Left lobe of liver (tissue), 2 donors: ENCODE results near the gene RPL27A. TPM values are rescaled to one million over a fixed set of nuclear protein-coding genes. Genes with fewer than 3 reads are reported as not detected.

ENCODE experiments used
- ATAC-seq: fragments of 200-7000 bp; cut with Tn5 transposase; one replicate; pipeline ENCODE4 v1.9.1; 2020; ENCODE audit warnings: mild to moderate bottlenecking, moderate library complexity
- DNase-seq: peaks from one replicate; pipeline ENCODE4 v3.0.0-alpha.2; 2020; ENCODE audit warnings: low spot score
- total RNA-seq: library from RNA; stranded (reverse); gene quantifications from one replicate; pipeline ENCODE4 v1.2.1, GENCODE V29; 2021
- donor health status: DM: no; HTN: no; CAD: no; lungs with moderate emphysema.
- donor health status: DM: no; HTN: yes; CAD: no.

RPL27A gene
- total RNA-seq, 1 donor from 2014 or later, result 215 TPM

DNA sequence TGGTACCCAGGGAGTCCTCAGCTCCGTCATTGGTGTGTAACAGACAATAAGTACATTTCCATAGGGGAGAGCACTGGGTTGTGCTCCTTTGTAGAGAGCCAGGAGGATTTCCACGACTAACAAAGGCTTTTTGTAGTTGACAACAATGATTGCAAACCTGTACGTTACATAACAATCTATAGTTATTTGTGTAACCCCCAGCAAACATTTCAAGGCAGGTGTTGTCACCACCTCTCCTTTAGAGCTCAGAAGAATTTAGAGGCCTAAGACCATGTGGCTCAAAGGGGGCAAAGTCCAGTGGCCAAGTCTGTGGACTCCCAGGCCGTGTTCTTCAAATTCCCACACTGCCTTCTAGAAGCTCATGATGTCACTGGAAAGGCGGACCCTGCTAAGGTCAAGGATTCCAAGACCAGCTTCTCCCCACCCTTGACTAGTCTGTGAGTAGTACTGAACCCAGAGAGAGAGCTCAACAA is 15.8 kb downstream of the RPL27A start:
- no peak for DNase-seq
- ATAC-seq, result no peak

DNA sequence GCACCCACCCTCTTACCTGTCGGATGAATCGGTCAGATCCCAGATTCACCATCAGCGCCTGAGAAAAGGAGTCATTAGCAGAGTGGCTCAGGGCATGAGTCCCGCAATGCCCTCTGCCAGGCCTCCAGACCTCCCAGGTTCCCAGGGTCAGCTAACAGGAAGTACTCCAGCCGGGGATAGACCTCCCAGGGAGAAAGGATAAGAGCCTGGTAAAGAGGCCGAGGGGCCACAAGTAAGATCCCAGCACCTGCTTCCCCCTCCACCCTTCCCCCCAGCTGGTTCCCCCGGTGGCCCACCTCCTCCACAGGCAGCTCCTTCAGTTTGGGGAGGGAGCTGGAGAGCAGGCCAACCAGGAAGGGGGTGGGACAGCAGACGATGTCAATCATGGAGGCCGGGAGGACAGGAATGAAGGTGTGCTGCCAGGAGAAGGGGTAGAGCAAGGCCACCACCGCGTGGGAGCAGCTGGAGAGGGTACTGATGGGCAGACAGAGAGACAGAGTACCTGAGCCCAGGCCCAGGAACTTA is 16.4 kb downstream of the RPL27A start:
- no peak for ATAC-seq
- DNase-seq, result no peak

DNA sequence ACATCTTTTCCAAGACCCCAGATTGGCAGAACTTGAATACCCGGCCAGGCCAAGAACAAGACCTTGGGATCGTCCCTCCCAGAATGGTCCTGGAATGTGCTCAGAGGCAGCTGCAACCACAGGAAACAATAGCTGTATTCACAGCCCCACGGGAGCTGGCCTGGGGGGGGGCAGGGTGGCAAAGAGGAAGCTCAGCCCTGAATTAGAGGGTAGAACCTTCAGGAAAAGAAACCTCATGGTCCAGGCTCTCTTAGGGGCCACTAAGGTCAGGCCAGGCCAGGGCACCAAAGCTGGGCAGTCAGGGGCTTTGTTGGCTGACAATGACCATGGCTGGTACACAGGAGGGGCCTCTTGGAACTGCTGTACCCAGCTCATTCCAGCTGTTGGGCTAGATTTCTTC is 17.3 kb downstream of the RPL27A start:
- peak; percentile 30 for ATAC-seq
- DNase-seq, result no peak

DNA sequence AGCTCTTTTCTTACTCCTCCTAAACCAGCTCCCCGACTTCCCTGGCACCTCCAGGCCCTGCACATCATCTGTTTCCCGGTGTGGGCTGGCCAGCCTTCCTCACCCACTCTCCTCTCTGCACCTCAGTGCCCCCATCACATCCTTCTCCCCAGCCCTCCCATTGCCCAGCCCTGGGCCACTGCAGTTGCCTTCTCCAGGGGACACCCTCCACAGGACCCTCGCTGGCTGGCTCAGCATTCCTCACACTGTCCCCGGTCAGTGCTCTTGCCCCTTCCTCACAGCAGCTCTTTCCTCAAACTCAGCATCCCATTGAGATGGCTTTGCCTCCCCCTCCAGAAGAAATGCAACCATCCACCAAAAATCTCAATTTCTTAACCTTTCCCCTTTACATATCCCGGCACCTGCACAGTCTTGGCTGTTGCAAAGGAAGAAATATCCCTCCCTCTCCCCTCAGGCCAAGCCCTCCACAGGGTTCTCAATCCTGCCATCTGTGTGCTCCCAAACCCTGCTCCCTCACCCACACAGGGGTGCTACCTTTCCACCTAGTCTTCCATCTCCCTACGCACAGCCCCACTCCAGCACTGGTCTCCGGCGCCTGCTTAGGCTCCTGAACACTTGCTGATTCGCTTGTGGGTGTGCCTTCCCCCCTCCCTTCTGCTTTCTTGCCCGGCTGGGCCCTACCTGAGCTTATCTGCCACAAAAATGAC is 19.5 kb downstream of the RPL27A start:
- no peak for ATAC-seq
- DNase-seq, result no peak

DNA sequence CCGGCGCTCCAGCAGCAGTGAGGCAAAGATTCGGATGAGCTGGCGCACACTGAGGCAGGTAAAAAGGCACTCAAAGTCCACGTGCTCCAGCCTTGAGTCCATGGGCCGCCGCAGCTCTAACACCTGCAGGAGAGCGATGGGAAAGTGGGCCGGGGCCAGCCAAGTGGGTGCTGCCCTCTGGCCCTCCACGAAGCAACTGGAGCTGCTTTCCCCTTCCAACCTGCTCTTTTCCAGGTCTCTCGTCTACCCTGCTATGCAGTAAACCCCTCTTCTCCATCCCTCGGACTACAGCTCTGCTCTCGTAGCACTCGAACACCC is 20.0 kb downstream of the RPL27A start:
- ATAC-seq, result no peak
- DNase-seq, result no peak

DNA sequence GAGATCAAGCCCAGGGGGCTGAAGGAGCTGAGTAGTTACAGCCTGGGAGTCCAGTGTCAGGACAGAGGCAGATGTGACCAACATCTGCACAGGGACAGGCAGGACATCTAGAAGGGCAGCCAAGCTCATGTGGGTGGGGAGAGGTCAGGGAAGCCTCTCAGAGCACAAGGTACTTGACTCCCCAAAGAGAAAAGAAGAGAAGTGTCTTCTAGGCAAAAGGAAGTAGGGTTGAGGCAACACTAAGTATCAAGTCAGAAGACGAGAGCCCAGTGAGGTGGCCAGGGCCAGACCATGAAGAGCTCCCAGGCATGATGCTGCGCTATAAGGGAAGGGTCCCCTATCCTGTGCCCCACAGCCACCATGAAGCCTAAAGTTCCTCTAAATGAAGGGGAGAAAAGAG is 21.5 kb downstream of the RPL27A start:
- DNase-seq (no peak), ATAC-seq (no peak)

DNA sequence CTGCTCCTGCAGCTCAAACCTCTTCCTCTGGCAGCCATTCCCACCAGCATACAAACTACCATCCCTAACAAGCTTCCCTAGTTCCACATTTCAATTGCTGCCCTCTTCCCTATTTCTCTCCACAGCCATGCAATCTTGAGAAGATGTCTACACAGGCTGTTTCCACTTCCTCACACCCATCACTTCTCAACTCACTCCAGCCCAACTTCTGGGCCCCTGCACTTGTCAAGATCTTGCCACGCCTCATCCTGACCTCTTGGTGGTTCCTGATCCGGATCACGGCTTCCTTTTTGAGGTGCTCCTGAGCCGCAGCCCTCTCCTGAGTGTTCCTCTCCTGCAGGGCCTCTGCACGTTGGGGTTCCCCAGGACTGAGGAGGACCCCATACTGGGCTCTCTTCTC is 22.6 kb downstream of the RPL27A start:
- ATAC-seq, result peak; percentile 5
- no peak for DNase-seq

DNA sequence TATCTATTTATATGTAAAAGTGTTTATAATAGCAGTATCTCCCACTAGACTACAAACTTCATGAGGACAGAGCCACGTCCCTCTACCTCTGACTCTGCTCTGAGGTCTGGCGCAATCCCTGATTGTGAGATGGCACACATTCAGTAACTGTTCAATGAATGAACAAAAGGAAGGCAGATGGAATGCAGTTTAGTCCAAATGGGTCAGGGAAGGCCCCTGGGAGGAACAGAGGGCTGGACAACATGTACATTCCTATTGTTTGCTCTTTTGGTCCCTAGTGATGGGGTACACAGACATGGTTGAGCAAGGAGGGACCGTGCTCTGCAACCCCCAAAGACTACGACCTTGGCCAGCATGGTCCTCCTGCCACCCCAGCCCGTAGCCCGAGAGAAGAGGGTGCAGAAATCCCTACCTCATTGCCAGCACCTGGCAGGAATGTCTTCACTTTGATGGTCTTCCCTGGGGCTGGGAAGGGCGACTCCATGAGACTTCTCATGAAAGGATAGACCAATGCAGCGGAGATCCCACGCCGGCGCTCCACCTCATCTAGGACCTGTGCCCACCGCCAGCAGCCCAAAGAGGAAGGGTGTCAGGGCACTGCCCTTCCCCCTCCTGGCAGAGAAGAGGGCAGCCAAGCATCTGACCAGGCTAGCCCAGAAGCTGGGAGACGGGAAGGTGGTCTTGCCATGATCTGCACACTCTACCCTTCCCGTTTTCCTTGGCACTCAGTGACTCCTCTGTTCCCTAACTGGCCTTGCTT is 24.3 kb downstream of the RPL27A start:
- no peak for DNase-seq
- ATAC-seq, result no peak

DNA sequence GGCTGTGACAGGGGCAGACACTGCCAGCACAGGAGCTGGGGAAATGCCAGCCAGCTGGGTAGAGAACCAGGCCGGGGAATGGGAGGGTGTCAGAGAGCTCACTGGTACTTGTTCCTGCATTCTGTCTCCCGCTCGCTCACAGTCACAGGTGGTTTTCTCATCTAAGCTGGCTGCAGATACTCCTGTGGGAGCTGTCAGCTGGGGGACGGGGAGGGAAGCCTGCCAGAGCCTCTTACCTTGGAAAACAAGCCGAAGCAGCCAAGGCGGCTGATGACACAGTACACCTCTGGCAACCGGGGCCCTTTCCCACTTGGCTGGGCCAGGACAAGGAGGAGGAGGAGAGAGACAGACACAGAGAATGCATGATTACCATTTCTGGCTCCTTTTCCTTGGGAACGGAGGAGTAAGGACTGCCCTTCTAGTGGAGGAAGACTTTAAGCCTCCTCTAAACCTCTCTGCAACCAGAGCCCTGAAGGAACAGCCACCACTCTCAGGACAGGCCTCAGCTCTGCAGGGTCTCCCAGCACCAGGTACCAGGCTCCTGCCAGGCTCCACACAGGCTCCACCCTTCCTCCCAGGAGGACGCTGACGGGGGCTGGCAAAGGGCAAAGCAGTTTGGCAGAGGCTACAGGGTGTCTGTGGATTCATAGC is 25.1 kb downstream of the RPL27A start:
- ATAC-seq (no peak), DNase-seq (no peak)

DNA sequence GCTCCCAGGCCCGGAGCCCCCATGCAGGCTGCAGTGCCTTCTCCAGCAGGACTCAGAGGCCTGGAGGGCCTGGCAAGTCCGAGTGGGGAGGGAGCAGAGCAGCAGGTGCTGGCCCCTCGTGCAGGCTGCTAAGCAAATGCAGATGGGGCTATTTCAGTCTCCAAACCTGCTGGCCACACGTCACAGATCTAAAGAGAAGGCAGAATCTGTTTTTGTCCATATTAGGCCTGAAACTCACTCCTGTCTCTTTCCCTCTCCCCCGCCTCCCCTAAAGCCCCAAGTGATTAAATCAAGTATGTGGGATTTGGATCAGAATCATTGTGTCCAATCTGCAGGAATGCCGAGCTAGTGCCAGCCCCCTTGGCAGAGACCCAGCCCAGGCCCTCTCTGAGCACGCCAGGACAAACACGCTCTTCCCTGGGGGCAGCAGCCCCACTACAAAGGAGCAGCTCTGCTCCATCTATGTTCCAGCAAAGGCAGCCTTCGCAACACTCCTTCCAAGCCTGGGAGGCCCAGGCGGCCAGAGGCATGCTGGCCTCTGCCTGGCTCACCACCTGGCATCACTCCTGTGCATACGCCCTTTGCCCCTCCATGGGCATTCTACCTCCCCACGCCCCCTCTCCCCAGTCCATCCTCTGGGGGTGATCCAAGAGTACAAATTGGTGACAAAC is 26.5 kb downstream of the RPL27A start:
- DNase-seq (peak; percentile 76), ATAC-seq (peak; percentile 87)

DNA sequence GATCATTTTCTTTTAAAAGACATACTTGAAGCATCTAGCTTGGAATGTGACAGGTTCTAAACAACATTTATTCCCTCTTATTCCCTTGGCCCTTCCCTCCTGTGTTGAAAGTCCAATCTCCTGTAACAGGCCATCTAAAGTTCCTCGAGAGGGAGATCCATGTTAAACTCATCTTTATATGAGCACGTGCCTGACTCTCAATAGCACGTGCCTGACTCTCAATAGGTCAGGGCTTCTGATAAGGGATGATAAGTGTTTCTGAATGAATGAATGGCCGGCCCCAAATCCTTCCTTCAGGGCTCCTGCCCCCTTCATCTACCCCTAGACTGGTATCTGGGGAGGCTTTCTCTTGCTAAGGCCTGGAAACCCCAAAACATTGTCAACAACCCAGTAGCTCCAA is 27.2 kb downstream of the RPL27A start:
- no peak for ATAC-seq
- no peak for DNase-seq

DNA sequence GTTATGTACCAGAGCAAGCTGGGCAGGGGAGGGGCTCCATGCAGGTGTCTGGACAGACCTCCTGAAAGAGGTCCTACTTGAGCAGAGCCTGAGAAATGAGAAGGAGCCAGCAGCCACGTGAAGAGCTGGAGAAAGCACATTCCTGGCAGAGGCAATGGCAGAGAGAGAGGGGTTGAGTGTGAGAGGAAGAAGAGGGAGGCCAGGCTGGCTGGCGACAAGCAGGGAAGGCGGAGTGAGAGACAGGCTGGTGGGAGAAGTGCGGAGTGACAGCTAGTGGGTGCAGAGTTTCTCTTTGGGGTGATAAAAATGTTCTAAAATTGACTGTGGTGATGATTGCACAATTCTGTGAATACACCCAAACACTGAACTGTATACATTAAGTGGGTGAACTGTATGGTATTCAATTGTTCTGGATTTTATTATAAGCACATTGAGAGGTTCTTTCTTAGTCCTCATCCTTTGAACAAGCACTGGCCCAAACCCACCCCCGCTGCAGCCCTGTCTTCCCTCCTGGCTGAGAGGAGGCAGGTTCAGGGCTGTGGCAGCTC is 29.4 kb downstream of the RPL27A start:
- ATAC-seq (no peak), DNase-seq (no peak)

DNA sequence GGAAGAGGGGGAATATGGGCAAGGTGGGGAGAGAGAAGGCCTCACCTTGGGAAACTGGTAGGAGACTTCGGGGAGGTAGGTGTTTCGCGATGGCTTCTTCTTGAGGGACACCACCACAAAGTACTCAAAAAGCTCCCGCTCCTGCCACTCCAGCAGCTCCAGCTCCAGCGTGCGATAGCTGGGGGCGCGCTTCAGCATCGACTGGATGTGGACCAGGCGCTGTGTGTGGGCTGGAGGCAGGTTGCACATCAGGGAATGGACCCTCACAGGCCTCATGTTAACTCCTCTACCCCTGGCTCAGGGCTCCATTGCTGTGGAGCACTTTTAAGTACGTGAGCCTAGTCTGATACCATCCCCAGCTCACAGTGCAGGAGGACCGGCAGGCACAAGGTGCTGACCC is 29.9 kb downstream of the RPL27A start:
- ATAC-seq, result no peak
- no peak for DNase-seq

DNA sequence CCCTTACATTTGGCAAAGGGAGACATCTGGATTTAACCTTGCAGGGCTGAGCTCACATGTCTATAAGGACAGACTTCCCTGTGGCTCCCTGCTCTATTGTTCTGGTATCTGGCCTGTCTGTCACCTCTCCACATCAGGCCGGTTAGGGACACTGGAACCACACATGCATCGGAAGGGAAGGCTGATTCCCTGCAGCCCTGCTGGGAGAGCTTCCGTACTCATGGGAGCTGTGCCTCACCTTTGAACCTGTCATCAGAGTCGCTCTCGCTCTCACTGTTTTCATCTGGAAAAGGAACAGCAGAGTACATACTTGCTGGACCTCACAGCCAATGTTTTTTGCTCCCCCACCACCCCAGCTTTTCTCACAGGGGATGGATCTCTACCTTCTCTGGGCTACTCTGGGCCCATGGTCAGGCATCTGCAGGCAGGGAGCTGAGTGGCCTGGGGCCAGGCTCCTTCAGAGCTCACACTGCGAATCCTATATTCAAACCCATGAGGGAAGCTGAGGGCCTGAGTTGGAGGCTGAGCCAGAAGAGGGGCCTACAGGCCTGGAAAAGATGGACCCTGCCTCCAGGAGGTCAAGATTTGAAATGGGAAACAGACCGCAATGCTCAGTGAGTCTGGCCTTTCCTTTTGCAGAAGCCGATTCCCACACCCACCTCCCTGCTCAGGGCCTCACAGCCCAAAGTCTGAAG is 31.3 kb downstream of the RPL27A start:
- ATAC-seq (peak; percentile 59), DNase-seq (no peak)

DNA sequence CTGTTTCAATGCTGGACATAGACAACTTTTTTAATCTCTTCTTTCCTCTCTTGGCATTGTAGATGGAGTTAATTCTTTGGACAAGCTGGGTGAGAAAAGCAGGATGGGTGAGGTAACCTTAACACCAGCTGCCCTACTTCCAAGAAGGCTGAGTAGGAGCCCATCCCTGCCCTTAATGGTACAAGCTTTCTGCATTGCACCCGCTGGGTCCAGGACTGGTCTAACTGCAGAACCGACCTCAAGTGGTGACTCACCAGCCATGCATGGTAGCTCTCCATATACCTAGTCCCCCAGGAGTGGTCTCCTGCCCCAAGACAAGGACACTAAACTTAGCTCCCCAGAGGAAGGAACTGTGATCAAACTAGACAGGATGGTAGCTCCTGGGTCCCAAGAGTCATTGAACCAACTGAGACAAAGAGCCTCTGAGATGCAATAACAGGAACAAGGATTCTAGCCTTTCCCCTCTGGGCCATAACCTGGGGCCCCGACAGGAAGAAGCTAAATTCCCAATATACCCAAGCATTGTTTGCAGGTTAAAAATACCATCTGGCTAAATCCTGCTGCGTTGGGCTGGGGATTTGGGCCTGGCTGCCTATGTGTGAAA is 32.1 kb downstream of the RPL27A start:
- no peak for DNase-seq
- no peak for ATAC-seq

DNA sequence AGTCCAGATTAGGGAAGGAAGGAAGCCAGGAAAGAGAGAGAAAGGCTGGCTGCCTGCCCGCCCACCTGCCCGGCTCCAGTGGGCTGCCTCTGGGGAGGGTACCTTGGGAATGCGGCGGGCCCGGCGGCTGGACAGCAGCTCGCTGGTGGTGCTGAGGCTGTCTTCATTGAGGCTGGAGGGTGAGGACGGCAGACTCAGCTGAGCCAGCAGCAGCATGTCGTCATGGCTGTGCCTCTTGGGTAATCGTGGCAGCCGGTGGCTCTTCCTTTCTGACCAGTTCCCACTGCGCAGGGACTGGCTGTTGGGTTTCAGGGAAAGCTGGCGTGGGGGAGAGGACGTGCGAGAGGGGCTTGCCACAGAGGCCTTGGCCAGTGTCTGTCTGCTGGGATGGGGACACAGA is 32.9 kb downstream of the RPL27A start:
- ATAC-seq, result no peak

DNA sequence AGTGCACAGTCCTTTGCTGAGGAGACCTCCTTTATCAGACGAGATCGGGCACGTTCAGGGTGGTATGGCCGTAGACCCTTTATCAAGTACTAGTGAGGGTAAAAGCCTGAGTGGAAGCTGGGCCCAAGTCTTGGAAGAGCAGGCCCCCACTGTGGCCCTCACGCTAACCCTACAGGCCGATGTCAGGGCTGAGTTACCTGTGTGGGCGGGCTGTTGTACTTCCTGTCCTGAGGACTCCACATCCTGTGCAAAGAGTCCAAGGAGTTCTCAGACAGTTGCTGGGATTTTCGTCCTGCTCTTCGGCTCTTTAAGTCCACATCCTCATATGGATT is 34.9 kb downstream of the RPL27A start:
- no peak for DNase-seq
- ATAC-seq, result no peak

More for the DNA sequence above, 32.9 kb downstream of the RPL27A start:
- DNase-seq, result no peak

DNA sequence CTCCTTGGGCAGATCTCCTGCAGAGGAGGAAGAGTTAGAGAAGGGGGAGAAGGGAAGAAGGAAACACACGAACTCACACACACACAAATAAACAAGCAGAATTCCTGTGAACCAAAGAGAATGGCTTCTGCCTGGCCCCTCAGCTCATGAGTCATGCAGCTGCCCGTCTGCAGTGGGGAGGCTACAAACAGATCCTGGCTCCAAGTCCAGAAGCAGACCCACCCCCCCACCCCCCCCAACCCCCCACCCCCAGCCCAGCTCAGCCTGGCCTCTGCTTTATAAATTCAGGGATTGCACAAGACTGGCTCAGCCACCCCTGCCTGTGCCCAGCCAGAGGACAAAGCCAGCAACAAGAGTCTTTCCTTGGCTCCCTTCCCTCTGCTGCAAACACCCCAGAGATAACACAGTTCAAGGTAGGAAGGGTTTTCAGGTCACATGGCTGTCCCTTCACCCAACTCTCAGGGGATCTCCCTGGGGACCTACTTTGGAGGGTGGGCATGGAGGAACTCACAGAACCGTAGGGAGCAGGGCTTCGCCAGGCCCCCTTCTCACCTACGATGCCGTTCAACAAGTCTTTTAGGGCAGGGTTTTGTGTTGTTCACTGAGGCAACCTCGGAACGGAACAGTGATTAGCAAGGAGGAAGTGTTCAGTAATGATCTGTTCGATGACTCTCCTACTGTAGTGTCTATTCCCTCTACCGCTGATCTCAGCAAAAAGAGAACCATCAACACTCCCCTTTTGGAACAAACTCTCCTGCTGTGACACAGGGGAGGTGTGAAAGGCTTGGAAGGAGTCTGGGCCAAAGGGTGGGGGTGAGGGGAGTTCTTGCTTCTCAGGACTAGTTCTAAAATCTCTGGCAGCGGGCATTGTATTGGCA is 35.5 kb downstream of the RPL27A start:
- peak; percentile 86 for DNase-seq
- ATAC-seq, result peak; percentile 85

DNA sequence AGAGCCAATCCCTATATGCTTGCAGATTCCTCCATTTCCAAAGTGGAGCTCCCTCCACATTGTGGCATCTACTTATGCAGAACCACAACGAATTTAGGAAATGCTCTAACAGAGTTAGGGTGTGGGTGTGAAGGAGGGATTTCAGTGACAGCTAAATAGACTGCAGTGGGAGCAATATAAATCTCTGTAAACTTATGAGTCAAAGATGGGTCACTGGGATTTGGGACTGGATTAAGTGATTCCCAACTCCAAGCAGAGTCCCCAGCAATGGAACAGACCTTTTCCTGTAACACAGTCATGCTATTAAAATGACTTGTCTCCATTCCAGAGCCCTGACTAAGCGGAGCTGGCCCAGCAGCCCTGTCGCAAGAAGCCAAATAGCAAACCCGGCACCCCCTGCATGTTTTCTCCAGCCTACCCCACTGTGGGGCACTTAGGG is 36.6 kb downstream of the RPL27A start:
- DNase-seq, result no peak
- ATAC-seq, result no peak
